WTC11 (cell line): ENCODE data around the gene RHBDL1. TPM values are rescaled to one million over a fixed set of nuclear protein-coding genes. Genes with fewer than 3 reads are reported as not detected.
A peak's percentile ranks its signal among the peaks of the same experiment; 100 is the strongest.

Experiments
- ATAC-seq: fragments of 200-7000 bp; cut with Tn5 transposase; 2 replicates; pipeline ENCODE4 v1.10.0; 2021; ENCODE audit warnings: mild to moderate bottlenecking, moderate library complexity
- CTCF ChIA-PET: fragments of 300-600 bp; sonication (Branson Sonifier 250); formaldehyde crosslinking; loops from one replicate; lab custom pipeline; 2021; ENCODE audit warnings: antibody characterized with exemption; lab: Charles Lee
- POLR2A ChIA-PET: fragments of 350-600 bp; sonication (Branson Sonifier 250); formaldehyde crosslinking; loops from one replicate; lab custom pipeline; 2021; ENCODE audit warnings: antibody characterized with exemption; lab: Charles Lee
- DNase-seq: peaks from one replicate; pipeline ENCODE4 v3.0.0; 2021; ENCODE audit warnings: low spot score
- H3K27ac Mint-ChIP-seq: 2 replicates; pipeline ENCODE4 v1.8.0; 2021; ENCODE audit warnings: mixed read lengths
- H3K27me3 Mint-ChIP-seq: 2 replicates; pipeline ENCODE4 v1.8.0; 2021; ENCODE audit warnings: low read depth, mild to moderate bottlenecking, moderate library complexity, mixed read lengths
- H3K36me3 Mint-ChIP-seq: 2 replicates; pipeline ENCODE4 v1.8.0; 2021; ENCODE audit warnings: mixed read lengths
- H3K4me1 Mint-ChIP-seq: 2 replicates; pipeline ENCODE4 v1.8.0; 2022; ENCODE audit warnings: mixed read lengths
- H3K4me3 Mint-ChIP-seq: 2 replicates; pipeline ENCODE4 v1.8.0; 2021; ENCODE audit warnings: mild to moderate bottlenecking, moderate library complexity, mixed read lengths
- H3K9me3 Mint-ChIP-seq: 2 replicates; pipeline ENCODE4 v1.8.0; 2021; ENCODE audit warnings: mixed read lengths
- CREB1 ChIP-seq: sonication (generic); formaldehyde crosslinking; IDR thresholded peaks from 2 replicates; pipeline ENCODE4 v1.8.0; 2023; ENCODE audit warnings: mild to moderate bottlenecking, missing genetic modification reagents
- CREM ChIP-seq: sonication (generic); formaldehyde crosslinking; IDR thresholded peaks from 2 replicates; pipeline ENCODE4 v1.8.1; 2022; ENCODE audit warnings: mild to moderate bottlenecking, missing genetic modification reagents, moderate library complexity
- E2F5 ChIP-seq: sonication (generic); formaldehyde crosslinking; IDR thresholded peaks from 2 replicates; pipeline ENCODE4 v1.8.1; 2022; ENCODE audit warnings: mild to moderate bottlenecking, moderate library complexity, missing genetic modification reagents
- ELF4 ChIP-seq: sonication (generic); formaldehyde crosslinking; IDR thresholded peaks from 2 replicates; pipeline ENCODE4 v1.8.1; 2022; ENCODE audit warnings: low read depth, mild to moderate bottlenecking, moderate library complexity, missing genetic modification reagents
- ERG ChIP-seq: fragments of 250-450 bp; sonication (Bioruptor Pico); IDR thresholded peaks from 2 replicates; pipeline ENCODE4 v1.8.0; 2021; ENCODE audit warnings: mild to moderate bottlenecking
- ESRRA ChIP-seq: sonication (generic); formaldehyde crosslinking; IDR thresholded peaks from 2 replicates; pipeline ENCODE4 v1.8.1; 2022; ENCODE audit warnings: mild to moderate bottlenecking, missing genetic modification reagents, borderline replicate concordance
- FOXK1 ChIP-seq: sonication (generic); formaldehyde crosslinking; IDR thresholded peaks from 2 replicates; pipeline ENCODE4 v1.8.0; 2022; ENCODE audit warnings: mild to moderate bottlenecking, moderate library complexity, missing genetic modification reagents
- FOXP4 ChIP-seq: sonication (generic); formaldehyde crosslinking; IDR thresholded peaks from 2 replicates; pipeline ENCODE4 v1.8.0; 2022; ENCODE audit warnings: mild to moderate bottlenecking, missing genetic modification reagents
- GABPB1 ChIP-seq: sonication (generic); formaldehyde crosslinking; IDR thresholded peaks from 2 replicates; pipeline ENCODE4 v1.8.1; 2023; ENCODE audit warnings: mild to moderate bottlenecking, missing genetic modification reagents
- IRF2 ChIP-seq: sonication (generic); formaldehyde crosslinking; IDR thresholded peaks from 2 replicates; pipeline ENCODE4 v1.8.0; 2022; ENCODE audit warnings: low read depth, missing genetic modification reagents, borderline replicate concordance
- MXD4 ChIP-seq: fragments of 250-450 bp; sonication (Bioruptor Pico); IDR thresholded peaks from 2 replicates; pipeline ENCODE4 v1.8.0; 2021; ENCODE audit warnings: mild to moderate bottlenecking, moderate library complexity, borderline replicate concordance
- NFATC4 ChIP-seq: fragments of 250-450 bp; sonication (Bioruptor Pico); IDR thresholded peaks from 2 replicates; pipeline ENCODE4 v1.9.0; 2021; ENCODE audit warnings: mild to moderate bottlenecking
- NR2C2 ChIP-seq: sonication (generic); formaldehyde crosslinking; IDR thresholded peaks from 2 replicates; pipeline ENCODE4 v1.8.0; 2022; ENCODE audit warnings: mild to moderate bottlenecking, missing genetic modification reagents
- OVOL2 ChIP-seq: fragments of 250-450 bp; sonication (Bioruptor Pico); IDR thresholded peaks from 2 replicates; pipeline ENCODE4 v1.9.0; 2021; ENCODE audit warnings: mild to moderate bottlenecking, borderline replicate concordance
- PREB ChIP-seq: sonication (generic); formaldehyde crosslinking; IDR thresholded peaks from 2 replicates; pipeline ENCODE4 v1.8.1; 2022; ENCODE audit warnings: mild to moderate bottlenecking, missing genetic modification reagents, moderate library complexity, borderline replicate concordance
- RELA ChIP-seq: sonication (generic); formaldehyde crosslinking; IDR thresholded peaks from 2 replicates; pipeline ENCODE4 v1.8.1; 2022; ENCODE audit warnings: missing genetic modification reagents, mild to moderate bottlenecking, borderline replicate concordance
- RORB ChIP-seq: fragments of 250-450 bp; sonication (Bioruptor Pico); IDR thresholded peaks from 2 replicates; pipeline ENCODE4 v1.9.0; 2021; ENCODE audit warnings: mild to moderate bottlenecking
- SP1 ChIP-seq: sonication (generic); formaldehyde crosslinking; conservative IDR thresholded peaks from 2 replicates; pipeline ENCODE4 v1.8.1; 2022; ENCODE audit warnings: missing genetic modification reagents
- ZMAT4 ChIP-seq: fragments of 250-450 bp; sonication (Bioruptor Pico); IDR thresholded peaks from 2 replicates; pipeline ENCODE4 v1.9.0; 2021; ENCODE audit warnings: mild to moderate bottlenecking
- ZNF219 ChIP-seq: sonication (generic); formaldehyde crosslinking; IDR thresholded peaks from 2 replicates; pipeline ENCODE4 v1.8.0; 2023; ENCODE audit warnings: missing genetic modification reagents, mild to moderate bottlenecking, borderline replicate concordance
- total RNA-seq: library from RNA; stranded (reverse); gene quantifications from 3 replicates; pipeline ENCODE4 v1.2.3, GENCODE V29; 2021
- TF ChIP-seq, protein P1 (sequence below): sonication (generic); formaldehyde crosslinking; IDR thresholded peaks from 2 replicates; pipeline ENCODE4 v1.8.0; 2023; ENCODE audit warnings: missing genetic modification reagents
- TF ChIP-seq, protein P2 (sequence below): sonication (generic); formaldehyde crosslinking; IDR thresholded peaks from 2 replicates; pipeline ENCODE4 v1.8.1; 2023; ENCODE audit warnings: mild to moderate bottlenecking, missing genetic modification reagents, borderline replicate concordance
- TF ChIP-seq, protein P3 (sequence below): sonication (generic); formaldehyde crosslinking; IDR thresholded peaks from 2 replicates; pipeline ENCODE4 v1.8.0; 2022; ENCODE audit warnings: mild to moderate bottlenecking, missing genetic modification reagents

Gene RHBDL1
- total RNA-seq, 1 experiment from 2014 or later = 8.2 TPM

GRCh38 chr16:674968-675883 lies at the start of gene RHBDL1 (continued):
- 0 out of 2 replicates have a peak, but pooled peaks have one; percentile 7 for TF ChIP-seq ESRRA (CRISPR knock-in tag)
- peak; percentile 38 for TF ChIP-seq SP1
- TF ChIP-seq RORB = no peak
- TF ChIP-seq, protein P1, sequence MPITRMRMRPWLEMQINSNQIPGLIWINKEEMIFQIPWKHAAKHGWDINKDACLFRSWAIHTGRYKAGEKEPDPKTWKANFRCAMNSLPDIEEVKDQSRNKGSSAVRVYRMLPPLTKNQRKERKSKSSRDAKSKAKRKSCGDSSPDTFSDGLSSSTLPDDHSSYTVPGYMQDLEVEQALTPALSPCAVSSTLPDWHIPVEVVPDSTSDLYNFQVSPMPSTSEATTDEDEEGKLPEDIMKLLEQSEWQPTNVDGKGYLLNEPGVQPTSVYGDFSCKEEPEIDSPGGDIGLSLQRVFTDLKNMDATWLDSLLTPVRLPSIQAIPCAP (CRISPR knock-in tag) = 0 out of 2 replicates have a peak, but pooled peaks have one; percentile 17
- TF ChIP-seq CREB1 = no peak
- 0 out of 2 replicates have a peak, but pooled peaks have one; percentile 22 for TF ChIP-seq FOXP4
- no peak for TF ChIP-seq IRF2
- no peak for TF ChIP-seq RELA (CRISPR knock-in tag)

DNA sequence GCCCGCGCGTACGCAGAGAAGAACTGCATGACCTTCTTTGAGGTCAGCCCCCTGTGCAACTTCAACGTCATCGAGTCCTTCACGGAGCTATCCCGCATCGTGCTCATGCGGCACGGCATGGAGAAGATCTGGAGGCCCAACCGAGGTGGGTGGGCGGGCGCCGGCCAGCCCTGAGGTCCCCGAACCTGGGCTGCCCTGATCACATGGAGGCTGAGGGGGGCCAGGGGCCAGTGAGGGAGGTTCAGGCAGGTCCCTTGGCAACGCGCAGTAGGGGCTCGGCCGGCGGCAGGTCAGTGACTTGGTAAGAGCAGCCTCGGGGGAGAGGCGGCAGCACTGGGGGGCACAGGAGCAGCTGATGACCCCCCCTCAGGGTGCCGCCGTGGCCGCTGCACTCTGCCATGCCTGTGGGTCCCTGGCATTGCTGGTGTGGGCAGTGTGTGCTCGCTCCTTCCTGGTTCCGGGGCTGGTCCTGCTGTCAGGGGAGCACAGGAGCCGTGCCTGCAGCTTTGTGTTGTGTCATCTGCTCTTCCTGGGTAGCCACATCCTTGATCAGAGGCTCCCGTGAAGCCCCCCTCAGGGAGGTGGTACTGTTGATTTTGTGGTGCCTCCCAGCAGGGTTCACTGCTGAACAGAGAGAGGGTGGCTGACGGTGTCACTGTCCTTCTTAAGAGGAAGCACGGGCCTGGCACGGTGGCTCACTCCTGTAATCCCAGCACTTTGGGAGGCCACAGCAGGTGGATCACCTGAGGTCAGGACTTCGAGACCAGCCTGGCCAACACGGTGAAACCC lies 49.3 kb upstream of the RHBDL1 start:
- CTCF ChIA-PET = no interaction called here
- H3K36me3 Mint-ChIP-seq = peaks cover 3% of the 10 kb centered on the region; the same call in 1 of the 2 replicates
- H3K27me3 Mint-ChIP-seq = no peaks in the 10 kb centered on the region
- H3K4me1 Mint-ChIP-seq = peaks cover 42% of the 10 kb centered on the region
- no peaks in the 10 kb centered on the region for H3K9me3 Mint-ChIP-seq
- peak overlapping the region; percentile 65; the same call in 1 of the 2 replicates for H3K27ac Mint-ChIP-seq
- DNase-seq = no peak
- POLR2A ChIA-PET = no interaction called here
- TF ChIP-seq OVOL2 (CRISPR knock-in tag) = no peak
- TF ChIP-seq FOXK1 = no peak
- no peak for TF ChIP-seq MXD4 (CRISPR knock-in tag)
- no peak for TF ChIP-seq CREM (CRISPR knock-in tag)
- no peak for TF ChIP-seq ERG (CRISPR knock-in tag)
- no peak for TF ChIP-seq ZNF219 (CRISPR knock-in tag)
- TF ChIP-seq ZMAT4 (CRISPR knock-in tag) = no peak
- TF ChIP-seq, protein P2, sequence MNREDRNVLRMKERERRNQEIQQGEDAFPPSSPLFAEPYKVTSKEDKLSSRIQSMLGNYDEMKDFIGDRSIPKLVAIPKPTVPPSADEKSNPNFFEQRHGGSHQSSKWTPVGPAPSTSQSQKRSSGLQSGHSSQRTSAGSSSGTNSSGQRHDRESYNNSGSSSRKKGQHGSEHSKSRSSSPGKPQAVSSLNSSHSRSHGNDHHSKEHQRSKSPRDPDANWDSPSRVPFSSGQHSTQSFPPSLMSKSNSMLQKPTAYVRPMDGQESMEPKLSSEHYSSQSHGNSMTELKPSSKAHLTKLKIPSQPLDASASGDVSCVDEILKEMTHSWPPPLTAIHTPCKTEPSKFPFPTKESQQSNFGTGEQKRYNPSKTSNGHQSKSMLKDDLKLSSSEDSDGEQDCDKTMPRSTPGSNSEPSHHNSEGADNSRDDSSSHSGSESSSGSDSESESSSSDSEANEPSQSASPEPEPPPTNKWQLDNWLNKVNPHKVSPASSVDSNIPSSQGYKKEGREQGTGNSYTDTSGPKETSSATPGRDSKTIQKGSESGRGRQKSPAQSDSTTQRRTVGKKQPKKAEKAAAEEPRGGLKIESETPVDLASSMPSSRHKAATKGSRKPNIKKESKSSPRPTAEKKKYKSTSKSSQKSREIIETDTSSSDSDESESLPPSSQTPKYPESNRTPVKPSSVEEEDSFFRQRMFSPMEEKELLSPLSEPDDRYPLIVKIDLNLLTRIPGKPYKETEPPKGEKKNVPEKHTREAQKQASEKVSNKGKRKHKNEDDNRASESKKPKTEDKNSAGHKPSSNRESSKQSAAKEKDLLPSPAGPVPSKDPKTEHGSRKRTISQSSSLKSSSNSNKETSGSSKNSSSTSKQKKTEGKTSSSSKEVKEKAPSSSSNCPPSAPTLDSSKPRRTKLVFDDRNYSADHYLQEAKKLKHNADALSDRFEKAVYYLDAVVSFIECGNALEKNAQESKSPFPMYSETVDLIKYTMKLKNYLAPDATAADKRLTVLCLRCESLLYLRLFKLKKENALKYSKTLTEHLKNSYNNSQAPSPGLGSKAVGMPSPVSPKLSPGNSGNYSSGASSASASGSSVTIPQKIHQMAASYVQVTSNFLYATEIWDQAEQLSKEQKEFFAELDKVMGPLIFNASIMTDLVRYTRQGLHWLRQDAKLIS = no peak
- TF ChIP-seq RELA (CRISPR knock-in tag) = no peak
- no peak for TF ChIP-seq ELF4 (CRISPR knock-in tag)
- no peak for TF ChIP-seq GABPB1 (CRISPR knock-in tag)
- TF ChIP-seq E2F5 = no peak
- TF ChIP-seq NR2C2 = no peak
- TF ChIP-seq, protein P3, sequence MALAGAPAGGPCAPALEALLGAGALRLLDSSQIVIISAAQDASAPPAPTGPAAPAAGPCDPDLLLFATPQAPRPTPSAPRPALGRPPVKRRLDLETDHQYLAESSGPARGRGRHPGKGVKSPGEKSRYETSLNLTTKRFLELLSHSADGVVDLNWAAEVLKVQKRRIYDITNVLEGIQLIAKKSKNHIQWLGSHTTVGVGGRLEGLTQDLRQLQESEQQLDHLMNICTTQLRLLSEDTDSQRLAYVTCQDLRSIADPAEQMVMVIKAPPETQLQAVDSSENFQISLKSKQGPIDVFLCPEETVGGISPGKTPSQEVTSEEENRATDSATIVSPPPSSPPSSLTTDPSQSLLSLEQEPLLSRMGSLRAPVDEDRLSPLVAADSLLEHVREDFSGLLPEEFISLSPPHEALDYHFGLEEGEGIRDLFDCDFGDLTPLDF (CRISPR knock-in tag) = no peak
- no peak for TF ChIP-seq PREB (CRISPR knock-in tag)
- no peak for TF ChIP-seq NFATC4 (CRISPR knock-in tag)
- TF ChIP-seq, all 79 proteins: peak for 0
- H3K4me3 Mint-ChIP-seq = no peak overlapping the region
- no peak for ATAC-seq
